GM13976 (cell line): Measurements from ENCODE around the gene BIRC3.
A peak's percentile ranks its signal among the peaks of the same experiment; 100 is the strongest.

Source experiments
- DNase-seq: peaks from one replicate; pipeline ENCODE4 v3.0.0; 2012; ENCODE audit warnings: low spot score
- CTCF ChIP-seq: IDR thresholded peaks from 2 replicates; pipeline ENCODE4 v1.5.1; 2012; ENCODE audit warnings: borderline replicate concordance, mild to moderate bottlenecking; ENCODE audit not compliant: insufficient read depth; ENCODE audit errors: extremely low read depth, missing control alignments, control extremely low read depth
- in situ Hi-C: fragments of 300-500 bp; cut with MboI; formaldehyde crosslinking; loops from one replicate; pipeline ENCODE4 v1.12.0; 2022; ENCODE audit warnings: low sequenced_read_pairs, mixed read lengths, inconsistent platforms; ENCODE audit not compliant: unreplicated experiment

BIRC3 gene

GRCh38 chr11:102317099-102317767 is at the start of gene BIRC3:
Gene BIRC3 (plus strand): TSS chr11:102317484. CDS start chr11:102324510, 7,026 bp downstream.
- DNase-seq, result peak; percentile 86
- in situ Hi-C loops, result no loop called here
- no peak for TF ChIP-seq CTCF

GRCh38 chr11:102267609-102268008 is 49.7 kb upstream of the BIRC3 start:
- no peak for DNase-seq
- in situ Hi-C loops, result no loop called here
- no peak for TF ChIP-seq CTCF

GRCh38 chr11:102268083-102268984 is 49.0 kb upstream of the BIRC3 start:
- peak; percentile 49 for TF ChIP-seq CTCF
- in situ Hi-C loops, result no loop called here
- DNase-seq, result peak; percentile 93

- in situ Hi-C loops, result no loop called here
- no peak for DNase-seq
- no peak for TF ChIP-seq CTCF
Observed at GRCh38 chr11:102268985-102269470, 48.3 kb upstream of the BIRC3 start.

- TF ChIP-seq CTCF, result no peak
- in situ Hi-C loops, result no loop called here
Observed at GRCh38 chr11:102269927-102270326, 47.4 kb upstream of the BIRC3 start.

GRCh38 chr11:102272047-102272824 is 45.0 kb upstream of the BIRC3 start:
- no peak for TF ChIP-seq CTCF
- no peak for DNase-seq
- in situ Hi-C loops, result no loop called here

More at GRCh38 chr11:102269927-102270326, 47.4 kb upstream of the BIRC3 start:
- DNase-seq, result no peak
